ENCODE measurements around the gene GTF3C5.

- TF ChIP-seq POLR2A (IDR thresholded peaks at IDR 0.05; ENCODE audit: low read depth, low read length) (no peak), CTCF (conservative IDR thresholded peaks at IDR 0.05; ENCODE audit: low read depth, low read length) (no peak), CHD1 (IDR thresholded peaks at IDR 0.05; ENCODE audit: low read depth, low read length) (no peak), MAFK (IDR thresholded peaks at IDR 0.05; ENCODE audit: low read depth, low read length) (no peak), RFX5 (IDR thresholded peaks at IDR 0.05; ENCODE audit: low read depth, low read length) (no peak), BHLHE40 (IDR thresholded peaks at IDR 0.05; ENCODE audit: low read depth, low read length) (no peak), USF2 (IDR thresholded peaks at IDR 0.05; ENCODE audit: low read depth, low read length) (no peak), SMC3 (IDR thresholded peaks at IDR 0.05; ENCODE audit: low read depth, low read length) (no peak), RCOR1 (IDR thresholded peaks at IDR 0.05; ENCODE audit: insufficient replicate concordance, low read length) (no peak), FOS (IDR thresholded peaks at IDR 0.05; ENCODE audit: low read depth, low read length) (no peak), CEBPB (IDR thresholded peaks at IDR 0.05; ENCODE audit: low read depth, low read length) (no peak), RAD21 (IDR thresholded peaks at IDR 0.05; ENCODE audit: low read length) (no peak)
Measured at GRCh38 chr9:133003671-133004090, 27.1 kb upstream of the GTF3C5 start.
